HG03175 (cell line): ENCODE measurements around the gene AKAP13.
A peak's percentile ranks its signal among the peaks of the same experiment; 100 is the strongest.

Source experiments
- ATAC-seq: cut with Tn5 transposase; IDR thresholded peaks from one replicate; pipeline ENCODE4 v1.9.1; 2021; ENCODE audit warnings: mild to moderate bottlenecking, moderate library complexity; ENCODE audit not compliant: unreplicated experiment

AKAP13 gene

DNA sequence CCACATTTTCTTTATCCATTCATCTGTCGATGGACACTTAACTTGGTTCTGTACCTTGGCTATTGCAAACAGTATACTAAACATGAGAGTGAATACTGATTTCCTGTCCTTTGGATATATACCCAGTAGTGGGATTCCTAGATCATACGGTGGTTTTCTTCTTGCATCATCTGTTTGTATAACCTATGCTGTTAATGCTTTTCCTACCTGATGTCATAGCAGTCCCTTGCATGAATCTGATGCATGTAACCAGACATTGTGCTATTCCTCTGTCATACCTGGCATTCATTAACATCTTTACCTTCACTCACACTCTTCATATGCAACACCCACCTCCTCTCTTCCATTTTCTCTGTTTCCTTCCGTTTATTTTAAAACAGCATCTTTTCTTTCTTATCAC lies 229.1 kb downstream of the AKAP13 start:
- no peak for ATAC-seq

GRCh38 chr15:85611361-85611760 lies 231.0 kb downstream of the AKAP13 start:
- ATAC-seq = peak; percentile 66

GRCh38 chr15:85614059-85614458 lies 233.7 kb downstream of the AKAP13 start:
- ATAC-seq = no peak

- ATAC-seq = peak; percentile 62
Measured at GRCh38 chr15:85615930-85616329, 235.5 kb downstream of the AKAP13 start.

- no peak for ATAC-seq
Measured at GRCh38 chr15:85616549-85617110, 236.2 kb downstream of the AKAP13 start.

- no peak for ATAC-seq
Measured at GRCh38 chr15:85618228-85618505, 237.8 kb downstream of the AKAP13 start.

GRCh38 chr15:85618956-85619491 lies 238.6 kb downstream of the AKAP13 start:
- ATAC-seq = peak; percentile 47

DNA sequence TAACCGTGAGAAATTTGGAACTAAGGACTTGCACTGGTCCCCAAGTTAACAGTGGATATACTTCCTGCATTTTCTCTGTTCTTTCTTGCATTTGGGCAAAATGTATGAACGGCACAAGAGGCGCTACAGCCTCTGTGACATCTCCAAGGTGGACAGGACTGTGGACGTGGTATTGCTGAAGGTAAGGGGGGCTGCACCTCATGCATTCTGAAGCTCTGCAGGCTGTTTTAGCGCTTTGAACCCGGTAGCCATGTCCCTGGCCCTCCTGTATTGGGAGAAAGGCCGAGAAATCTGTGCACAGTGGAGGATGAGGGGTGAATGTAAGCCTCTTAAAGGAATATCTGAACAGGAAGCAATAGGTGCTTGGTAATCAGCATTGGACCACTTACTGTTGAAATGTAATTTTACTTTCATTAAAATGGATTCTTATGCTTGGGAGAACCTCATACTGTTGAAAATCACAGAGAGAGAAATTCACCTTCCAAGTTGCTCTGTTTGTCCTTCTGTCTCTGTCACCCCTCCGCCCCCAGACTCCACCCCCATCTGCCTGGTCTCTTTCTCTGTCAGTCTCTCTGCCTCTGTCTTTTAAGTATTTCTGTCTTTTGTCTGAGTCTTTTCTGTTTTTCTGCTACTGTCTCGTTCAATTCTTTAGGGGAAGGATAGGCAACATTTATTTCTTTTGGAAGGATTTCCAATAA lies 239.7 kb downstream of the AKAP13 start:
- no peak for ATAC-seq

DNA sequence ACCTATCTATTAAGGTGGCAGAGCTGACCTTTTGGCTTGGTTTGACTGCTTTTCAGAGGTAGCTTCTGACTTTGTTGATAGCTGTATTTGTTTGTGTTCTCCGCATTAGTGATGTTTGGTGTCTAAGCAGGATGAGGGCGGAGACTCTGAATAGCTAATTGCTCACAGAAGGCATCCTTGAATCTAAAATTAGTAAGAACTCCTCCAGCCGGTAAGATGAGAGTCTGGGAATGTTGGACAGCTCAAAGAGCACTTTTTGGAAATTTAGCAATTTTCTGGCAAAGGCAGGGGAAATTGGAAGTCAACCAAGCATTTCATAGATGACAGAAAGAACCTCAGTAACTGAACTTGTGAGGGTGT lies 240.3 kb downstream of the AKAP13 start:
- ATAC-seq = no peak

- ATAC-seq = no peak
Measured at GRCh38 chr15:85621094-85621493, 240.7 kb downstream of the AKAP13 start.

GRCh38 chr15:85622221-85622831 lies 241.9 kb downstream of the AKAP13 start:
- ATAC-seq = no peak

DNA sequence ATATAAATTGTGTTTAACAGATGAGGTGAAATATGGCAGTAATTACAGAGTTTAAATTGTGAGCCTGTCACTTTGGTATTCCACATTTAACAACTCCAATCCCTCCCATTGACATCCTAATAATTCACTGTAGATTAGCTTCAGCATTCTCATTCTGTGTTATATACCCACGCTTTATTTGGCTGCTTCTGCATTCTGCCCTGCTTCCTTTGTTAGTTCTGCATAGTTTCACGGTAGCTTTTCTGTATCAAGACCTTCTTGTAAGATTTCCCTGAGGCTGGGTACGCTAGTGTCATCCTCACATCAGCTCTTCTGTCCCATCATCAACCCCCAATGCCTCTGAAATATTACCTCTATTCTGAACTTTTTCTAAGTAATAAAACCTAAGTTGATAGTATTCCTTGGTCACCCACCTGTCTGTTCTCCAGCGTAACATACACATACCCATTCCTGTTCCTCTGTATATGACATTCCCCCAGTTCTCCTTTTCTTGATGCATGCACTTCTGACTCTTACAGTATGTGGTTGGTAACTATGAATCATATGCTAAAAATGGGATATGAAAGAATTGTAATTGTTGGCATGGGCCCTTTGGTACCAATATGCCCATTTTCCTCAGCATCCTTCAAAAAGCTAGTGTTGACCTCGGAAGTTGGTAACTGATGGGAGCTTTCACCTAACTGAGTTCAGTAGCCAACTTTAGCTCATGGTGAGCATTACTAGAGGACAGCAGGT lies 243.1 kb downstream of the AKAP13 start:
- no peak for ATAC-seq

DNA sequence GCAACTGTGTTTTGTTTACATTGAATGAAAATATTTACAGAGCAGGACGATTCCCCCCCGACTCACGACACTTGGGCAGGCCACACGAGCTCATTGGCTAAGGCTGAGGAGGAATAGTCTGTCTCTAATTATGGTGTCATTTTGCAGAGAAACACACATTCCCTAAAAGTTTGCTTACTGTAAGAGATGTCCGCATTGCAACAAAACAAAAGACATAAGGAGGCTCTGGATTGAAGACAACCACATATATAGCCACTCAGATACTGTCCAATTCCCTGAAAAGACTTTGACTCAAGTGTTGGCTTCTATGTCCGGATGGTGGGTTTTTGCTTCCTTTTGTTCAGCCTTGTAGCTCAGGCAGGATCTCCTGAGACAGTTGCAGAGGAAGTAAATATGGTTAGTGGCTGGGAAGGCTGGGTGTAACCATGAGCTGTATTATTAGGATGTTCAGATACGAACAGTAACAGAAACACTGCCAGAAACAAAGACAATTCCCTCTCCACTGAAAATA lies 243.9 kb downstream of the AKAP13 start:
- ATAC-seq = no peak

DNA sequence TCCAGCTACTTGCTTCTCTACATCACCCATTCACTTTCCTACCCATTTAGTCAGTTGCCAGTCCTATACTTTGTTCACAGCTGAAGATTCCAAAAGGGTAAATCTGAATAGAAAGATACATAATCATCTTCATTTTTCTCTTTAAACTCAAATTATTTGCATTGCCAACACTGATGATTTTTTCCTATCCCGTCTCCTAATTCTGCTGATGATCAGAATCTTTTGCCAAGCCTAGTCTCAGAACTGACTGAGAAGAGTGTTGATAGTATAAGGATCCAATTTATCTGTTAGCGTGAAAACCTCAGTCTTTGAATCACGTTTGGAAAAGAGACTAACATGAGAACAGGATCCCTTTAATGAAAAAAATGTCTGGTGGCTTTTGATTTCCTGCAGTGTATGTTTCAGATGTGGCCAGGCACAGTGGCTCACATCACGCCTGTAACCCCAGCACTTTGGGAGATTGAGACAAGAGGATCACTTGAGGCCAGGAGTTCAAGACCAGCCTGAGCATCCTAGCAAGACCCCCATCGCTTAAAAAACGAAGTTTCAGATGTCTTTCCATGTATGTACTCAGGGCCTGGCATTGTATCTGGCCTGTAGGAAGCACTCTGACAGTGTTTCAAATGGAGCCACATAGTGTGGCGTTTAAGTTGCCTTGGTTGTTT lies 244.9 kb downstream of the AKAP13 start:
- peak; percentile 17 for ATAC-seq

- ATAC-seq = peak; percentile 83
Measured at GRCh38 chr15:85625856-85626255, 245.5 kb downstream of the AKAP13 start.

- no peak for ATAC-seq
Measured at GRCh38 chr15:85627213-85627935, 247.0 kb downstream of the AKAP13 start.

GRCh38 chr15:85630311-85630710 lies 249.9 kb downstream of the AKAP13 start:
- no peak for ATAC-seq

DNA sequence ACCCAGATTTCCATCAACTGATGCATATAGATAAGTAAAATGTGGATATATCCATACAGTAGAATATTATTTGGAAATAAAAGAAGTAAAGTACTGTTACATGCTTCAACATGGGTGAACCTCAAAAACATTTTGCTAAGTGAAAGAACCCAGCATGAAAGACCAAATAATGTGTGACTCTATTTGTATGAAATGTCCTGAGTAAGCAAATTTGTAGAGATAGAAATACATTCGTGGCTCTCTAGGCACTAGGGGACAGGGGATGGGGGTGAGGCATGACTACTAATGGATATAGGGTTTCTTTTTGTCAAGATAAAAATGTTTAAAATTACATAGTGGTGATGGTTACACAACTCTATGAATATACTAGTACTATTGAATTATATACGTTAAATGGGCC lies 250.6 kb downstream of the AKAP13 start:
- no peak for ATAC-seq

DNA sequence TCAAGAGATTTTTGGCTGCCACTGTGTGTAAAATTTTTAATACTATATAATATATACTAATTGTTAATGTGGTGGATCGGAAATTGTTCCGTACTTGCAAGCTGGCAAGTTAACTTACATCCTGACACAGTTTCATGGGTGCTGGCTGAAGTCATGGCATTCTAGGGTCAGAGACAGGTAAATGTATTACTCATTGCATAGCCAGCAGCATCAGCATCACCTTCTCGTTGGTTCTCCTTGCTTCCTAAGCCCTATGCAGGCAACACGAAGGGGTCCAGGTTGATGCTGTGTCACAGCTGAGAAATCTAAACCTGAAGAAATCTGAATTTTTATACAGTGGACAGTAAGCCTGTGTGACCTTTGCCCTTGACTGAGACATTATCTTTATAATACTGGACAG lies 251.6 kb downstream of the AKAP13 start:
- no peak for ATAC-seq

DNA sequence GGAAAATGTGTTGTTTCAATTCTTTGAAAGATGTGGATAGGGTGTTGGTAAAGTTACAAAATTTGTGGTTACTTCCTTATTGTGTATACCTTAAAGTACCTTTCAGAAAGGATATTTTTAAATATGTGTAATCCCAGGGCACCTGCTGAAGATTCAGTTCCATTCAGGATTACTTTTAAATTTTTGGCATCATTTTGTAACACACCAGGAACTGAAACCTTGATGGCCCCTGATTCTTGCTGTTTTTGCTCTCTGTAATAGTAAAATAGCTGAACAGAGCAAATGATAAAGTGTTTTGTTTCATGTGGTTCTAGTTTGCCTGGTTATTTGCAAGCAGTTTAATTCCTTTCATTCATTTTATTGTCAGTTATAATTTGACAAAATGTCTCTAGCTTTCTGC lies 253.5 kb downstream of the AKAP13 start:
- no peak for ATAC-seq
